A673 (cell line): Measurements from ENCODE around the gene TMEM229A. TPM values are rescaled to one million over a fixed set of nuclear protein-coding genes. Genes with fewer than 3 reads are reported as not detected.

ENCODE experiments used
- BruUV-seq: library from RNA; stranded (reverse); fragments of 400-500 nt; replicated peaks from 2 replicates; lab custom pipeline; 2021; lab: Mats Ljungman, UMichigan
- CTCF ChIA-PET: fragments of 300-600 bp; sonication (Branson Sonifier 250); formaldehyde crosslinking; loops from one replicate; lab custom pipeline; 2022; ENCODE audit warnings: antibody characterized with exemption; lab: Charles Lee
- POLR2A ChIA-PET: fragments of 300-600 bp; sonication (Branson Sonifier 250); formaldehyde crosslinking; loops from one replicate; lab custom pipeline; 2022; ENCODE audit warnings: antibody characterized with exemption; ENCODE audit not compliant: low non-redundant PET; lab: Charles Lee
- DNase-seq: peaks from one replicate; pipeline ENCODE4 v3.0.0-alpha.2; 2015; ENCODE audit warnings: low spot score
- H3K27ac ChIP-seq: fragments of 200-600 bp; sonication (generic); 2 replicates; pipeline ENCODE4 v1.5.1; 2016; ENCODE audit warnings: mixed run types, low read depth, mild to moderate bottlenecking, mixed read lengths, antibody characterized with exemption, low read length; ENCODE audit not compliant: poor library complexity, severe bottlenecking
- H3K27me3 ChIP-seq: fragments of 200-600 bp; sonication (generic); replicated peaks from 2 replicates; pipeline ENCODE4 v1.6.1; 2017; ENCODE audit warnings: mixed run types, low read depth, mild to moderate bottlenecking, mixed read lengths, antibody characterized with exemption, low read length; ENCODE audit not compliant: insufficient read depth, poor library complexity
- H3K36me3 ChIP-seq: fragments of 200-600 bp; sonication (generic); 2 replicates; pipeline ENCODE4 v1.6.1; 2016; ENCODE audit warnings: mixed run types, mild to moderate bottlenecking, mixed read lengths, antibody characterized with exemption, low read length; ENCODE audit not compliant: insufficient read depth, poor library complexity, severe bottlenecking
- H3K4me1 ChIP-seq: fragments of 200-600 bp; sonication (generic); 2 replicates; pipeline ENCODE4 v1.6.1; 2017; ENCODE audit warnings: mixed run types, mild to moderate bottlenecking, mixed read lengths, antibody characterized with exemption, low read length; ENCODE audit not compliant: insufficient read depth, poor library complexity, severe bottlenecking
- H3K4me3 ChIP-seq: fragments of 200-600 bp; sonication (generic); 2 replicates; pipeline ENCODE4 v1.5.1; 2016; ENCODE audit warnings: low read depth, mixed run types, mild to moderate bottlenecking, mixed read lengths, low read length; ENCODE audit not compliant: poor library complexity, severe bottlenecking
- H3K9me3 ChIP-seq: fragments of 200-600 bp; sonication (generic); 2 replicates; pipeline ENCODE4 v1.6.1; 2016; ENCODE audit warnings: mixed run types, low read depth, mild to moderate bottlenecking, mixed read lengths, antibody characterized with exemption, low read length; ENCODE audit not compliant: poor library complexity, severe bottlenecking
- EZH2 ChIP-seq: fragments of 200-600 bp; sonication (generic); IDR thresholded peaks from 2 replicates; pipeline ENCODE4 v1.6.1; 2017; ENCODE audit warnings: borderline replicate concordance, low read depth, mild to moderate bottlenecking, mixed read lengths, antibody characterized with exemption, low read length; ENCODE audit not compliant: poor library complexity, severe bottlenecking
- intact Hi-C: fragments of 100-400 bp; cut with micrococcal nuclease; formaldehyde crosslinking; loops from one replicate; pipeline ENCODE4 v1.10.0; 2022; ENCODE audit not compliant: unreplicated experiment
- total RNA-seq: library from RNA; stranded (reverse); gene quantifications from 2 replicates; pipeline ENCODE4 v1.2.3, GENCODE V29; 2021
- TF ChIP-seq, protein P1 (sequence below): fragments of 300-800, 200-600 bp; sonication (generic); conservative IDR thresholded peaks from 2 replicates; pipeline ENCODE4 v1.5.1; 2017; ENCODE audit warnings: low read depth, mild to moderate bottlenecking, antibody characterized with exemption, low read length, moderate library complexity, mixed read lengths

Gene TMEM229A
- total RNA-seq, 1 experiment from 2014 or later = 24.6 TPM

- intact Hi-C loops = no loop called here
- Histone ChIP-seq H3K27me3 (no peaks in the 10 kb centered on the region), H3K4me1 (no peaks in the 10 kb centered on the region), H3K27ac (no peak overlapping the region), H3K36me3 (no peaks in the 10 kb centered on the region), H3K9me3 (no peaks in the 10 kb centered on the region), H3K4me3 (no peak overlapping the region)
- ChIA-PET CTCF (no interaction called here), POLR2A (no interaction called here)
- BruUV-seq = no TSS peak
- DNase-seq = no peak
- TF ChIP-seq, protein P1, sequence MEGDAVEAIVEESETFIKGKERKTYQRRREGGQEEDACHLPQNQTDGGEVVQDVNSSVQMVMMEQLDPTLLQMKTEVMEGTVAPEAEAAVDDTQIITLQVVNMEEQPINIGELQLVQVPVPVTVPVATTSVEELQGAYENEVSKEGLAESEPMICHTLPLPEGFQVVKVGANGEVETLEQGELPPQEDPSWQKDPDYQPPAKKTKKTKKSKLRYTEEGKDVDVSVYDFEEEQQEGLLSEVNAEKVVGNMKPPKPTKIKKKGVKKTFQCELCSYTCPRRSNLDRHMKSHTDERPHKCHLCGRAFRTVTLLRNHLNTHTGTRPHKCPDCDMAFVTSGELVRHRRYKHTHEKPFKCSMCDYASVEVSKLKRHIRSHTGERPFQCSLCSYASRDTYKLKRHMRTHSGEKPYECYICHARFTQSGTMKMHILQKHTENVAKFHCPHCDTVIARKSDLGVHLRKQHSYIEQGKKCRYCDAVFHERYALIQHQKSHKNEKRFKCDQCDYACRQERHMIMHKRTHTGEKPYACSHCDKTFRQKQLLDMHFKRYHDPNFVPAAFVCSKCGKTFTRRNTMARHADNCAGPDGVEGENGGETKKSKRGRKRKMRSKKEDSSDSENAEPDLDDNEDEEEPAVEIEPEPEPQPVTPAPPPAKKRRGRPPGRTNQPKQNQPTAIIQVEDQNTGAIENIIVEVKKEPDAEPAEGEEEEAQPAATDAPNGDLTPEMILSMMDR = no peak
- no peak for TF ChIP-seq EZH2
Measured at GRCh38 chr7:123999703-124000102, 33.2 kb downstream of the TMEM229A start.

DNA sequence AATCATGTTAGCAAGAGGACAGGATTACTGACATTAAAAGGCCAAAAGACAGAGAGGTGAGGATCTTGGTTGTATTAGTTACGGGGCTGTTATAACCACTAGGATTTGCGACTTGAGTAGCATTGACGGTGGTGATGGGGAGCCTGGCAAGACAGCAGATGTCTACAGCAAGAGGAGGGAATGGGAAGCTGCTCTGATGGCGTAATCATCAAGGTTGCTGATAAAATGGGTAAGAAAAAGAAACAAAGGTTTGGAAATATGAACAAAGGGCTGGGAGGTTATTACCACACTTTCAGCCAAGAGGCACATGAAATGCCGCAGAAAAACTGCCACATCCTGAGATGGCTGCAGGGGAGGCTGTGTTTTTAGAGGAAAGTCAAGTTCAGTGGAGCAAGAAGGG lies 33.9 kb downstream of the TMEM229A start:
- POLR2A ChIA-PET = no interaction called here
- no TSS peak for BruUV-seq
- TF ChIP-seq, protein P1 = no peak
- no peak for TF ChIP-seq EZH2
- H3K4me1 ChIP-seq = no peaks in the 10 kb centered on the region
- intact Hi-C loops = no loop called here
- H3K9me3 ChIP-seq = no peaks in the 10 kb centered on the region
- no peak overlapping the region for H3K27ac ChIP-seq
- no peak for DNase-seq
- H3K4me3 ChIP-seq = no peak overlapping the region
- no peaks in the 10 kb centered on the region for H3K27me3 ChIP-seq
- no peaks in the 10 kb centered on the region for H3K36me3 ChIP-seq
- CTCF ChIA-PET = no interaction called here

DNA sequence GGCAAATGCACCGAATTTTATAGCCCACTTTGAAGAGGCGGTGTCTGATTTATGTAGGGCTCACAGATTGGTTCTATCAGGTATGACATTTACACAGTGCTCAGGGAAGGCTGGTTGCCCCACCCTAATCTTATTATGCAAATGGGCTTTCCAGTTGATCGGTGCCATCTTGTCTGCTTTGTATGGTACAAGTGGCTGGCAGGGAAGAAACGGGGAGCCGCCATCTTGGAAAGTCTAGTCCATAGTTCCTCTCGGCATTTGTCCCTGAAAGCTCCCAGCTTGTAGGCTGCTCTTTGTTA lies 36.6 kb downstream of the TMEM229A start:
- Histone ChIP-seq H3K4me3 (no peak overlapping the region), H3K4me1 (no peaks in the 10 kb centered on the region), H3K9me3 (no peaks in the 10 kb centered on the region), H3K27ac (no peak overlapping the region), H3K27me3 (no peaks in the 10 kb centered on the region), H3K36me3 (no peaks in the 10 kb centered on the region)
- BruUV-seq = no TSS peak
- no peak for TF ChIP-seq EZH2
- TF ChIP-seq, protein P1 = no peak
- CTCF ChIA-PET = no interaction called here
- no peak for DNase-seq
- intact Hi-C loops = no loop called here
- POLR2A ChIA-PET = no interaction called here
